K562 (cell line): ENCODE measurements around the gene NUP133. TPM values are rescaled to one million over a fixed set of nuclear protein-coding genes. Genes with fewer than 3 reads are reported as not detected.

Experiments
- ATAC-seq: fragments of 200-7000 bp; cut with Tn5 transposase; 3 replicates; pipeline ENCODE4 v1.9.1; 2020; ENCODE audit warnings: moderate library complexity
- BruUV-seq: library from RNA; stranded (reverse); fragments of 400-500 nt; replicated peaks from 2 replicates; lab custom pipeline; 2021; lab: Mats Ljungman, UMichigan
- CTCF ChIA-PET: fragments of 300-600 bp; formaldehyde crosslinking; extraction: SDS; loops from one replicate; lab custom pipeline; 2021; ENCODE audit warnings: low intra/inter-chr PET ratio; lab: Yijun Ruan, JAX
- POLR2A ChIA-PET: fragments of 300-600, 350-650 bp; sonication (Branson Sonifier 250); formaldehyde crosslinking; extraction: SDS; loops from one replicate; lab custom pipeline; 2021; ENCODE audit warnings: antibody characterized with exemption, inconsistent platforms; lab: Yijun Ruan, JAX
- DNase-seq, 4 experiments: peaks; one replicate each; pipeline versions ENCODE4 v3.0.0 to v3.0.0-alpha.2; 2011 to 2018; ENCODE audit warnings: low spot score in 3 of 4, mixed read lengths in 3 of 4; ENCODE audit errors: extremely low read depth in 1 of 4
- FAIRE-seq: peaks from 2 replicates; lab custom pipeline; 2011; peaks lifted over from hg19 to GRCh38; lab: Jason Lieb, UNC
- H2AFZ ChIP-seq: 2 replicates; pipeline ENCODE4 v1.6.0; 2011; ENCODE audit warnings: low read depth, low read length, control low read depth, inconsistent platforms
- H3K27ac ChIP-seq: fragments of 200-600 bp; 3 replicates; pipeline ENCODE4 v1.8.0; 2011; ENCODE audit warnings: low read depth, mild to moderate bottlenecking, control low read depth, inconsistent platforms, low read length, moderate library complexity, mixed read lengths; ENCODE audit errors: extremely low read depth
- H3K27me3 ChIP-seq, 2 experiments: fragments of 300-600 bp in 1 of 2; 2 replicates in 1 of 2; 3 replicates in 1 of 2; pipeline versions ENCODE4 v1.6.0 to v1.8.0; 2011; ENCODE audit warnings: inconsistent platforms in 2 of 2, low read length in 2 of 2, mild to moderate bottlenecking in 1 of 2, mixed read lengths in 1 of 2, moderate library complexity in 1 of 2; ENCODE audit not compliant: control insufficient read depth in 2 of 2, insufficient read depth in 2 of 2
- H3K36me3 ChIP-seq: fragments of 300-600 bp; 3 replicates; pipeline ENCODE4 v1.8.0; 2011; ENCODE audit warnings: mild to moderate bottlenecking, low read length, inconsistent platforms; ENCODE audit not compliant: control insufficient read depth, insufficient read depth
- H3K4me1 ChIP-seq, 2 experiments: fragments of 200-600 bp in 1 of 2; replicated peaks in 1 of 2; 2 replicates in 1 of 2; 3 replicates in 1 of 2; pipeline versions ENCODE4 v1.5.1 to v1.8.0; 2011; ENCODE audit warnings: inconsistent platforms in 2 of 2, low read length in 2 of 2, mild to moderate bottlenecking in 1 of 2, mixed read lengths in 1 of 2, moderate library complexity in 1 of 2; ENCODE audit not compliant: control insufficient read depth in 2 of 2, insufficient read depth in 2 of 2
- H3K4me2 ChIP-seq: 2 replicates; pipeline ENCODE4 v1.6.1; 2011; ENCODE audit warnings: low read length, control low read depth, inconsistent platforms, mixed read lengths; ENCODE audit not compliant: insufficient read depth
- H3K4me3 ChIP-seq: fragments of 200-600 bp; sonication (generic), shearing (Covaris generic); 2 replicates; pipeline ENCODE4 v1.5.1; 2016; ENCODE audit warnings: control low read depth, inconsistent platforms
- H3K79me2 ChIP-seq: fragments of 200-600 bp; 3 replicates; pipeline ENCODE4 v1.8.0; 2011; ENCODE audit warnings: low read length, inconsistent platforms; ENCODE audit not compliant: control insufficient read depth, insufficient read depth
- H3K9ac ChIP-seq, 2 experiments: 2 replicates each; pipeline versions ENCODE4 v1.6.0 to v1.6.1; 2011; ENCODE audit warnings: low read depth in 2 of 2, low read length in 2 of 2, control low read depth in 1 of 2, inconsistent platforms in 1 of 2, mild to moderate bottlenecking in 1 of 2, mixed read lengths in 1 of 2; ENCODE audit not compliant: insufficient read depth in 1 of 2
- H3K9me1 ChIP-seq: one replicate; pipeline ENCODE4 v1.6.0; 2011; ENCODE audit warnings: inconsistent platforms, mild to moderate bottlenecking, low read length, moderate library complexity; ENCODE audit not compliant: control insufficient read depth, insufficient read depth
- H3K9me3 ChIP-seq: replicated peaks from 2 replicates; pipeline ENCODE4 v1.5.1; 2011; ENCODE audit warnings: low read depth, low read length, inconsistent platforms; ENCODE audit not compliant: control insufficient read depth, insufficient read depth
- H4K20me1 ChIP-seq: replicated peaks from 2 replicates; pipeline ENCODE4 v1.6.1; 2011; ENCODE audit warnings: low read length, inconsistent platforms, mixed read lengths; ENCODE audit not compliant: control insufficient read depth, insufficient read depth
- CCNT2 ChIP-seq: IDR thresholded peaks from 2 replicates; pipeline ENCODE4 v1.6.1; 2011; ENCODE audit warnings: borderline replicate concordance, low read depth, mild to moderate bottlenecking, moderate library complexity, mixed read lengths, low read length; ENCODE audit not compliant: insufficient read length; ENCODE audit errors: extremely low read depth
- DMBX1 ChIP-seq: fragments of 250-450 bp; sonication (Bioruptor Pico); IDR thresholded peaks from 2 replicates; pipeline ENCODE4 v1.8.0; 2022; ENCODE audit warnings: inconsistent platforms, mild to moderate bottlenecking, moderate library complexity, borderline replicate concordance
- HDAC8 ChIP-seq: fragments of 450-650 bp; IDR thresholded peaks from 2 replicates; pipeline ENCODE4 v1.6.1; 2016; ENCODE audit warnings: mild to moderate bottlenecking, missing genetic modification characterization, moderate library complexity, missing compliant biosample characterization
- LEF1 ChIP-seq: fragments of 450-650 bp; IDR thresholded peaks from 2 replicates; pipeline ENCODE4 v1.6.1; 2016; ENCODE audit warnings: mild to moderate bottlenecking
- MAFF ChIP-seq: IDR thresholded peaks from 2 replicates; pipeline ENCODE4 v1.6.1; 2012; ENCODE audit warnings: low read length, improper control_type of control experiment
- MAZ ChIP-seq, 2 experiments: fragments of 450-650 bp in 1 of 2; sonication (generic) in 1 of 2; formaldehyde crosslinking; IDR thresholded peaks in 1 of 2; conservative IDR thresholded peaks in 1 of 2; 2 replicates each; pipeline versions ENCODE4 v1.4.0 to v1.5.0; 2020; ENCODE audit warnings: mild to moderate bottlenecking in 1 of 2, missing genetic modification reagents in 1 of 2
- SMARCA4 ChIP-seq: fragments of 450-650 bp; IDR thresholded peaks from 2 replicates; pipeline ENCODE4 v1.6.1; 2016
- TAF9B ChIP-seq: fragments of 450-650 bp; IDR thresholded peaks from 2 replicates; pipeline ENCODE4 v1.6.1; 2018; ENCODE audit warnings: mild to moderate bottlenecking; ENCODE audit not compliant: partially characterized antibody
- ZBED1 ChIP-seq: IDR thresholded peaks from 2 replicates; pipeline ENCODE4 v1.6.1; 2014
- ZFX ChIP-seq: sonication (generic); formaldehyde crosslinking; IDR thresholded peaks from 2 replicates; pipeline ENCODE4 v1.8.0; 2022; ENCODE audit warnings: mild to moderate bottlenecking, missing genetic modification reagents, moderate library complexity
- in situ Hi-C: fragments of 300-500 bp; cut with MboI; formaldehyde crosslinking; loops from 4 replicates; pipeline ENCODE4 v1.15.0; 2018; ENCODE audit warnings: inconsistent platforms, mixed read lengths
- intact Hi-C: fragments of 100-400 bp; cut with micrococcal nuclease; formaldehyde crosslinking; loops from 2 replicates; pipeline ENCODE4 v1.14.2; 2022
- polyA plus RNA-seq, 8 experiments: library from polyadenylated mRNA; depleted of rRNA in 4 of 8; stranded (reverse) in 5 of 8; unstranded in 3 of 8; fragments of >200 nt; fragmentation: Nextera tagmentation in 2 of 8; fragmentation: Illumina TruSeq in 1 of 8; extraction: Ambion mirVana in 2 of 8; extraction: Trizol in 1 of 8; gene quantifications; 2 replicates each; pipeline versions ENCODE4 v1.2.1 to v1.2.3, GENCODE V29; 2011 to 2014; ENCODE audit warnings: inconsistent platforms in 1 of 8, missing spikeins in 1 of 8
- total RNA-seq, 7 experiments: library from RNA; depleted of rRNA in 6 of 7; stranded (reverse); fragments of >200 nt in 6 of 7; fragmentation: Illumina TruSeq in 2 of 7; extraction: Trizol in 2 of 7; gene quantifications; 2 replicates each; pipeline versions ENCODE4 v1.2.1 to v1.2.3, GENCODE V29; 2011 to 2021; ENCODE audit warnings: low replicate concordance in 1 of 7
- TF ChIP-seq, protein P1 (sequence below): fragments of 450-650 bp; IDR thresholded peaks from 2 replicates; pipeline ENCODE4 v1.6.1; 2016
- TF ChIP-seq, protein P2 (sequence below), 2 experiments: fragments of 450-650 bp in 1 of 2; sonication (generic) in 1 of 2; formaldehyde crosslinking; conservative IDR thresholded peaks; 2 replicates each; pipeline versions ENCODE4 v1.4.0 to v1.8.1; 2020 to 2022; ENCODE audit warnings: mild to moderate bottlenecking in 1 of 2, missing genetic modification reagents in 1 of 2

NUP133 gene
- total and polyA plus RNA-seq, 9 of the 15 experiments (the other 6 are each of a cell fraction or from before 2014, with no cell fraction given), result 21.7 to 85.1 (median 61.3) TPM

DNA sequence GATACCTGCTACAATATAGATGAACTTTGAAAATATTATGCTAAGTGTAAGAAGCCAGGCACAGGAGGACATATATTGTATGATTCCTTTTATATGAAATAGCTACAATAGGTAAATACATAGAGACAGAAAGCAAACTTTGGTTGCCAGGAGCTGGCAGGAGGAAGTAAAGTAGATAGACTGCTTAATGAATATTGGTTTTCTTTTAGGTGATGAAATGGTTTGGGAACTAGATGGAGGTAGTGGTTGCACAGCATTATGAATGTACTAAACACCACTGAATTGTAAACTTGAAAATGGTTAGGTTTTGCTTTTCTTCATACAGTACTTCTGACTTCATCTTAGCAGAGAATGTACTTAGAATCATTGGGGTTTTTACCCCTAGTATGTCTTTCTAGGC, 28.8 kb upstream of the NUP133 start:
- FAIRE-seq, result no peak

More for the DNA sequence above, 28.8 kb upstream of the NUP133 start:
- H3K9ac ChIP-seq, result no peak overlapping the region
- intact Hi-C loops (no loop called here), in situ Hi-C loops (no loop called here)
- DNase-seq, result no peak
- POLR2A ChIA-PET, result interaction anchor here (0.7 to 2.6 kb wide), 5 partner anchors 10 to 840 kb away, joined by 3 to 10 read pairs (median 4); partner anchors contain the start of gene NUP133
- H3K4me1 ChIP-seq, result no peaks in the 10 kb centered on the region
- TF ChIP-seq LEF1 (no peak), HDAC8 (no peak), ZBED1 (no peak), TAF9B (no peak), ZFX (CRISPR knock-in tag) (no peak), SMARCA4 (no peak), MAFF (no peak), MAZ (CRISPR knock-in tag; conservative IDR thresholded peaks at IDR 0.05 in 1 of 2, IDR thresholded peaks at IDR 0.05 in 1 of 2) (no peak), DMBX1 (CRISPR knock-in tag) (no peak), CCNT2 (no peak)
- TF ChIP-seq, protein P1, sequence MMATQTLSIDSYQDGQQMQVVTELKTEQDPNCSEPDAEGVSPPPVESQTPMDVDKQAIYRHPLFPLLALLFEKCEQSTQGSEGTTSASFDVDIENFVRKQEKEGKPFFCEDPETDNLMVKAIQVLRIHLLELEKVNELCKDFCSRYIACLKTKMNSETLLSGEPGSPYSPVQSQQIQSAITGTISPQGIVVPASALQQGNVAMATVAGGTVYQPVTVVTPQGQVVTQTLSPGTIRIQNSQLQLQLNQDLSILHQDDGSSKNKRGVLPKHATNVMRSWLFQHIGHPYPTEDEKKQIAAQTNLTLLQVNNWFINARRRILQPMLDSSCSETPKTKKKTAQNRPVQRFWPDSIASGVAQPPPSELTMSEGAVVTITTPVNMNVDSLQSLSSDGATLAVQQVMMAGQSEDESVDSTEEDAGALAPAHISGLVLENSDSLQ, result no peak
- TF ChIP-seq, protein P2, sequence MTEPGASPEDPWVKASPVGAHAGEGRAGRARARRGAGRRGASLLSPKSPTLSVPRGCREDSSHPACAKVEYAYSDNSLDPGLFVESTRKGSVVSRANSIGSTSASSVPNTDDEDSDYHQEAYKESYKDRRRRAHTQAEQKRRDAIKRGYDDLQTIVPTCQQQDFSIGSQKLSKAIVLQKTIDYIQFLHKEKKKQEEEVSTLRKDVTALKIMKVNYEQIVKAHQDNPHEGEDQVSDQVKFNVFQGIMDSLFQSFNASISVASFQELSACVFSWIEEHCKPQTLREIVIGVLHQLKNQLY (CRISPR knock-in tag; conservative IDR thresholded peaks at IDR 0.05), result no peak
- CTCF ChIA-PET, result no interaction called here
- BruUV-seq, result no TSS peak
- H3K79me2 ChIP-seq, result no peaks in the 10 kb centered on the region
- H3K4me2 ChIP-seq, result no peak overlapping the region
- H3K9me1 ChIP-seq, result no peaks in the 10 kb centered on the region
- no peak overlapping the region for H3K4me3 ChIP-seq
- H3K27ac ChIP-seq, result no peak overlapping the region
- H4K20me1 ChIP-seq, result no peaks in the 10 kb centered on the region
- peaks cover 82% of the 10 kb centered on the region for H3K36me3 ChIP-seq
- no peak for ATAC-seq
- H3K9me3 ChIP-seq, result no peaks in the 10 kb centered on the region
- H2AFZ ChIP-seq, result no peak overlapping the region
- no peaks in the 10 kb centered on the region for H3K27me3 ChIP-seq
